NB4 (cell line): ENCODE measurements around the gene FST.

Experiments used
- POLR2A ChIP-seq: IDR thresholded peaks from 2 replicates; pipeline ENCODE4 v1.6.1; 2011; ENCODE audit warnings: mild to moderate bottlenecking; ENCODE audit not compliant: insufficient read length; ENCODE audit errors: extremely low read depth
- TF ChIP-seq, protein P1 (sequence below): IDR thresholded peaks from one replicate; pipeline ENCODE4 v1.5.1; 2012; ENCODE audit warnings: low read depth, low read length

GRCh38 chr5:53520813-53521212 lies 40.4 kb downstream of the FST start:
- no peak for TF ChIP-seq POLR2A
- TF ChIP-seq, protein P1, sequence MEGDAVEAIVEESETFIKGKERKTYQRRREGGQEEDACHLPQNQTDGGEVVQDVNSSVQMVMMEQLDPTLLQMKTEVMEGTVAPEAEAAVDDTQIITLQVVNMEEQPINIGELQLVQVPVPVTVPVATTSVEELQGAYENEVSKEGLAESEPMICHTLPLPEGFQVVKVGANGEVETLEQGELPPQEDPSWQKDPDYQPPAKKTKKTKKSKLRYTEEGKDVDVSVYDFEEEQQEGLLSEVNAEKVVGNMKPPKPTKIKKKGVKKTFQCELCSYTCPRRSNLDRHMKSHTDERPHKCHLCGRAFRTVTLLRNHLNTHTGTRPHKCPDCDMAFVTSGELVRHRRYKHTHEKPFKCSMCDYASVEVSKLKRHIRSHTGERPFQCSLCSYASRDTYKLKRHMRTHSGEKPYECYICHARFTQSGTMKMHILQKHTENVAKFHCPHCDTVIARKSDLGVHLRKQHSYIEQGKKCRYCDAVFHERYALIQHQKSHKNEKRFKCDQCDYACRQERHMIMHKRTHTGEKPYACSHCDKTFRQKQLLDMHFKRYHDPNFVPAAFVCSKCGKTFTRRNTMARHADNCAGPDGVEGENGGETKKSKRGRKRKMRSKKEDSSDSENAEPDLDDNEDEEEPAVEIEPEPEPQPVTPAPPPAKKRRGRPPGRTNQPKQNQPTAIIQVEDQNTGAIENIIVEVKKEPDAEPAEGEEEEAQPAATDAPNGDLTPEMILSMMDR = no peak
